Measurements from ENCODE around the gene DIPK1A.

The DIPK1A gene

DNA sequence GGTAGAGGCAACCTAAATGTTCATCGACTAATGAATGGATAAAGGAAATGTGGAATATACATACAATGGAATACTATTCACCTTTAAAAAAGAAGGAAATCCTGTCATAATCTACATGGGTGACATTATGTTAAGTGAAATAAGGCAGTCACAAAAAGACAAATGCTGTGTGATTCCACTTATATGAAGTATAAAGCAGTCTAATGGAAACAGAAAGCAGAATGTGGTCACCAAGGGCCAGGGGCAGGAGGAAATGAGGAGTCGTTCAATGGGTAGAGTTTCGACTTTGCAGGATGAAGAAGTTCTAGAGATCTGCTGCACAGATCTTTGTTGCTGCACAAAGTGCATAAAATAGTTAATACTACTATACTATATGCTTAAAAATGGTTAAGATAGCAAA, 7.8 kb downstream of the DIPK1A start:
- H3K27ac ChIP-seq (ENCODE audit: low read depth, low read length), result no peak overlapping the region
- no peak overlapping the region for H3K9ac ChIP-seq (ENCODE audit: low read length in 5 of 5)
- no peak overlapping the region for H3K4me3 ChIP-seq (ENCODE audit: low read depth in 1 of 5, low read length in 5 of 5)
- no peaks in the 10 kb centered on the region for H3K27me3 ChIP-seq (ENCODE audit: control insufficient read depth in 5 of 5, insufficient read depth in 4 of 5, low read length in 5 of 5)
- peaks cover 0 to 31% (median 11%) of the 10 kb centered on the region in 5 donors for H3K4me1 ChIP-seq (ENCODE audit: control insufficient read depth in 5 of 5, insufficient read depth in 5 of 5, low read length in 5 of 5)
- peaks cover 0 to 4% (median 0%) of the 10 kb centered on the region in 5 donors for H3K36me3 ChIP-seq (ENCODE audit: control insufficient read depth in 5 of 5, insufficient read depth in 5 of 5, low read length in 5 of 5)
- H3K9me3 ChIP-seq (ENCODE audit: control insufficient read depth in 5 of 5, low read length in 5 of 5), result peaks cover 0 to 4% (median 0%) of the 10 kb centered on the region in 5 donors

DNA sequence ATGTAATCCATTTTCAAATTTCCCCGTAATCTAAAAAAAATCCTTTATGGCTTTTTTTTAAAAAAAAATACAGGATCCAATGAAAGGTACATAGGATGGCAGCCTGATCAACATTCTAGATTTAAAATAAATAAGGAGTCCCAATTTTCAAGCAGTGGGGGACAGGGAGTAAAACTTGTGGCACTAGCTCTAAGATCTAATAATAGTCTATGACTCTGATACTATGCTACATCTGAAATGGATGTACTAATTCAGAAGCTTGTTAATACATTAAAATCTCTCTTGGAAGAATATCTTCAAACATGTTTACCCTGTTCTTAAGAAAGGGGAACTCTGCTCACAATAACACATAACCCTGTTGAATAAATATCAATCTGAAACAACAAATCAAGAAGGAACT, 8.5 kb downstream of the DIPK1A start:
- no peak overlapping the region for H3K27ac ChIP-seq (ENCODE audit: low read depth, low read length)
- no peak overlapping the region for H3K4me3 ChIP-seq (ENCODE audit: low read depth in 1 of 5, low read length in 5 of 5)
- no peaks in the 10 kb centered on the region for H3K36me3 ChIP-seq (ENCODE audit: control insufficient read depth in 5 of 5, insufficient read depth in 5 of 5, low read length in 5 of 5)
- H3K4me1 ChIP-seq (ENCODE audit: control insufficient read depth in 5 of 5, insufficient read depth in 5 of 5, low read length in 5 of 5), result peaks cover 0 to 25% (median 11%) of the 10 kb centered on the region in 5 donors
- H3K9ac ChIP-seq (ENCODE audit: low read length in 5 of 5), result peak overlapping the region in 1 of 5 donors; percentile 30
- no peaks in the 10 kb centered on the region for H3K27me3 ChIP-seq (ENCODE audit: control insufficient read depth in 5 of 5, insufficient read depth in 4 of 5, low read length in 5 of 5)
- H3K9me3 ChIP-seq (ENCODE audit: control insufficient read depth in 5 of 5, low read length in 5 of 5), result peaks cover 0 to 4% (median 0%) of the 10 kb centered on the region in 5 donors

GRCh38 chr1:92951141-92951582, 10.1 kb downstream of the DIPK1A start:
- H3K9ac ChIP-seq (ENCODE audit: low read length in 5 of 5), result peak overlapping the region in 1 of 5 donors; percentile 25
- H3K4me3 ChIP-seq (ENCODE audit: low read depth in 1 of 5, low read length in 5 of 5), result peak overlapping the region in 1 of 5 donors; percentile 22
- H3K36me3 ChIP-seq (ENCODE audit: control insufficient read depth in 5 of 5, insufficient read depth in 5 of 5, low read length in 5 of 5), result no peaks in the 10 kb centered on the region
- peaks cover 0 to 13% (median 11%) of the 10 kb centered on the region in 5 donors for H3K4me1 ChIP-seq (ENCODE audit: control insufficient read depth in 5 of 5, insufficient read depth in 5 of 5, low read length in 5 of 5)
- H3K9me3 ChIP-seq (ENCODE audit: control insufficient read depth in 5 of 5, low read length in 5 of 5), result peaks cover 0 to 4% (median 0%) of the 10 kb centered on the region in 5 donors
- no peaks in the 10 kb centered on the region for H3K27me3 ChIP-seq (ENCODE audit: control insufficient read depth in 5 of 5, insufficient read depth in 4 of 5, low read length in 5 of 5)
- peak overlapping the region; percentile 4 for H3K27ac ChIP-seq (ENCODE audit: low read depth, low read length)

GRCh38 chr1:92949937-92950817, 11.1 kb downstream of the DIPK1A start:
- Histone ChIP-seq H3K4me3 (ENCODE audit: low read depth in 1 of 5, low read length in 5 of 5) (no peak overlapping the region), H3K9me3 (ENCODE audit: control insufficient read depth in 5 of 5, low read length in 5 of 5) (peaks cover 0 to 4% (median 0%) of the 10 kb centered on the region in 5 donors), H3K9ac (ENCODE audit: low read length in 5 of 5) (no peak overlapping the region), H3K4me1 (ENCODE audit: control insufficient read depth in 5 of 5, insufficient read depth in 5 of 5, low read length in 5 of 5) (peaks cover 0 to 11% (median 9%) of the 10 kb centered on the region in 5 donors), H3K36me3 (ENCODE audit: control insufficient read depth in 5 of 5, insufficient read depth in 5 of 5, low read length in 5 of 5) (no peaks in the 10 kb centered on the region), H3K27me3 (ENCODE audit: control insufficient read depth in 5 of 5, insufficient read depth in 4 of 5, low read length in 5 of 5) (no peaks in the 10 kb centered on the region), H3K27ac (ENCODE audit: low read depth, low read length) (no peak overlapping the region)

- Histone ChIP-seq H3K9me3 (ENCODE audit: control insufficient read depth in 5 of 5, low read length in 5 of 5) (peaks cover 0 to 4% (median 0%) of the 10 kb centered on the region in 5 donors), H3K27me3 (ENCODE audit: control insufficient read depth in 5 of 5, insufficient read depth in 4 of 5, low read length in 5 of 5) (no peaks in the 10 kb centered on the region), H3K27ac (ENCODE audit: low read depth, low read length) (no peak overlapping the region), H3K4me1 (ENCODE audit: control insufficient read depth in 5 of 5, insufficient read depth in 5 of 5, low read length in 5 of 5) (peaks cover 2 to 10% (median 6%) of the 10 kb centered on the region in 5 donors), H3K36me3 (ENCODE audit: control insufficient read depth in 5 of 5, insufficient read depth in 5 of 5, low read length in 5 of 5) (no peaks in the 10 kb centered on the region), H3K4me3 (ENCODE audit: low read depth in 1 of 5, low read length in 5 of 5) (no peak overlapping the region), H3K9ac (ENCODE audit: low read length in 5 of 5) (no peak overlapping the region)
Measured at GRCh38 chr1:92948071-92948470, 13.2 kb downstream of the DIPK1A start.

DNA sequence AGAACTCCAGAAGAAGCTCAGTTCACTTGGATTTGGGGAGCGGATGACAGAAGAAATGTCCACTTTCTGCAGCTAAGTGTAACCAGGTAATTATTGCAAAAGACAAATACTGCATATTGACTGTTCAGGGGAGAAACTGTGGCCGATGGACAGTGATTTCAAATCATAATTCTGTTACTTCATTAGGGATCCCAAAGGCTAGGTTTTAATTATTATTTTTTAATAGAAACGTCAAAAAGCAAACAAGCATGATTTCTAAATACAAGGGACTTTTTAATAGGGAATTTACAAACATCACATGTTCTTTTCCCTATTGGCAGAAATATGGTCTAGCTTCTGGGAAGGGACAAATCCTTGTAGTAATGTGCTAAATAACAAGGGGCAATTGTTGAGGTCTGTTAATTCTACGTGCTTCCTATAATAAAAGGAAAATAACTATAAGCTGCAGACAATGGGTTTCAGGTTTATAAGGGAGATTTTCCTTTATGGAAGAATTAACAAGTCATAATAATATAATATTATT, 15.5 kb downstream of the DIPK1A start:
- Histone ChIP-seq H3K36me3 (ENCODE audit: control insufficient read depth in 5 of 5, insufficient read depth in 5 of 5, low read length in 5 of 5) (no peaks in the 10 kb centered on the region), H3K27ac (ENCODE audit: low read depth, low read length) (no peak overlapping the region), H3K9me3 (ENCODE audit: control insufficient read depth in 5 of 5, low read length in 5 of 5) (peaks cover 0 to 4% (median 0%) of the 10 kb centered on the region in 5 donors), H3K4me1 (ENCODE audit: control insufficient read depth in 5 of 5, insufficient read depth in 5 of 5, low read length in 5 of 5) (peaks cover 0 to 5% (median 2%) of the 10 kb centered on the region in 5 donors), H3K9ac (ENCODE audit: low read length in 5 of 5) (no peak overlapping the region), H3K27me3 (ENCODE audit: control insufficient read depth in 5 of 5, insufficient read depth in 4 of 5, low read length in 5 of 5) (no peaks in the 10 kb centered on the region), H3K4me3 (ENCODE audit: low read depth in 1 of 5, low read length in 5 of 5) (no peak overlapping the region)

GRCh38 chr1:92944901-92945747, 16.1 kb downstream of the DIPK1A start:
- Histone ChIP-seq H3K4me3 (ENCODE audit: low read depth in 1 of 5, low read length in 5 of 5) (no peak overlapping the region), H3K4me1 (ENCODE audit: control insufficient read depth in 5 of 5, insufficient read depth in 5 of 5, low read length in 5 of 5) (peaks cover 0 to 4% (median 0%) of the 10 kb centered on the region in 5 donors), H3K9me3 (ENCODE audit: control insufficient read depth in 5 of 5, low read length in 5 of 5) (peaks cover 0 to 3% (median 0%) of the 10 kb centered on the region in 5 donors), H3K9ac (ENCODE audit: low read length in 5 of 5) (no peak overlapping the region), H3K27ac (ENCODE audit: low read depth, low read length) (no peak overlapping the region), H3K36me3 (ENCODE audit: control insufficient read depth in 5 of 5, insufficient read depth in 5 of 5, low read length in 5 of 5) (no peaks in the 10 kb centered on the region), H3K27me3 (ENCODE audit: control insufficient read depth in 5 of 5, insufficient read depth in 4 of 5, low read length in 5 of 5) (no peaks in the 10 kb centered on the region)

- Histone ChIP-seq H3K4me3 (ENCODE audit: low read depth in 1 of 5, low read length in 5 of 5) (no peak overlapping the region), H3K27ac (ENCODE audit: low read depth, low read length) (no peak overlapping the region), H3K27me3 (ENCODE audit: control insufficient read depth in 5 of 5, insufficient read depth in 4 of 5, low read length in 5 of 5) (no peaks in the 10 kb centered on the region), H3K9me3 (ENCODE audit: control insufficient read depth in 5 of 5, low read length in 5 of 5) (no peaks in the 10 kb centered on the region), H3K4me1 (ENCODE audit: control insufficient read depth in 5 of 5, insufficient read depth in 5 of 5, low read length in 5 of 5) (peaks cover 0 to 9% (median 2%) of the 10 kb centered on the region in 5 donors), H3K9ac (ENCODE audit: low read length in 5 of 5) (no peak overlapping the region), H3K36me3 (ENCODE audit: control insufficient read depth in 5 of 5, insufficient read depth in 5 of 5, low read length in 5 of 5) (no peaks in the 10 kb centered on the region)
Measured at GRCh38 chr1:92943502-92943847, 17.8 kb downstream of the DIPK1A start.

DNA sequence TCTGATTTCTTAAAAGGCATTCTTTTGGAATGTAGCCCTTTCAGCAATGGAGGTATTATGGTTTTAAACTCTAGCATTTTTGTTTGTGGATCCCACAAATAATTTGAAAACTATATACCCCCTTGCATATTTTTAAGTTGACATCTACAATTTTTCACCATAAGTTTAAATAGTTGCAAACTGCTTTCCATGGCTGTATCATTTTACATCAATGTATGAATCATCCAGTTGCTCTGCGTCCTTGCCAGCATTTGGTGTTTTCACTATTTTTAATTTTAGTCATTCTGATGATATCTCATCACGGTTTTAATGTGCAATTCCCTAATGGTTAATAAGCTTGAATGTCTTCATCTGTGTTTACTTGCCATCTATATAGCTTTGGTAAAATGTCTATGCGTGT, 20.7 kb downstream of the DIPK1A start:
- peaks cover 2 to 31% (median 11%) of the 10 kb centered on the region in 5 donors for H3K4me1 ChIP-seq (ENCODE audit: control insufficient read depth in 5 of 5, insufficient read depth in 5 of 5, low read length in 5 of 5)
- H3K36me3 ChIP-seq (ENCODE audit: control insufficient read depth in 5 of 5, insufficient read depth in 5 of 5, low read length in 5 of 5), result no peaks in the 10 kb centered on the region
- no peaks in the 10 kb centered on the region for H3K27me3 ChIP-seq (ENCODE audit: control insufficient read depth in 5 of 5, insufficient read depth in 4 of 5, low read length in 5 of 5)
- no peak overlapping the region for H3K27ac ChIP-seq (ENCODE audit: low read depth, low read length)
- no peak overlapping the region for H3K9ac ChIP-seq (ENCODE audit: low read length in 5 of 5)
- H3K9me3 ChIP-seq (ENCODE audit: control insufficient read depth in 5 of 5, low read length in 5 of 5), result no peaks in the 10 kb centered on the region
- H3K4me3 ChIP-seq (ENCODE audit: low read depth in 1 of 5, low read length in 5 of 5), result no peak overlapping the region

Measured in subcutaneous abdominal adipose tissue (tissue), 5 donors.